ENCODE measurements around the gene AFF1. TPM values are rescaled to one million over a fixed set of nuclear protein-coding genes. Genes with fewer than 3 reads are reported as not detected.

AFF1 gene
- total and polyA plus RNA-seq, 2 of the 4 experiments (the other 2 are of a cell fraction), result 7.0 to 9.6 TPM

DNA sequence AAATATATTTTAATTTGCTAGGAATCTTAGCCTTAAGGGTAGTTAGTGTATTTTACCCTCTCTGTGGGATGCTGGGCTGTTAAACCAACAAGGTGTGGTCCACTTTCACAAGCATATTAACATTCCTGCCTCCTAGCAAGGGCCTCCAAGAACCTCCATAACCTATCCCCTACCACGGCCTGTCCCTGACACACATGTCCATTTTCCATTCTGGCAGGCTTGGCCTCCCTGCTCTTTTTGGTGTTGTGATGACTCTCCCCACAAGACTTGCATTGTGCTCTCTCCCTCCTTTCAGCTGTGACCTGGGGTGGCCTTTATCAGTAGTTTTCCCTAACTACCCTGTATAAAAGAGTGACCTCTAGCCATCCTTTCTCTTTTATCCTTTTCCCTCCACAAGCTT is 165.4 kb downstream of the AFF1 start:
- Histone ChIP-seq H4K20me1 (ENCODE audit: insufficient read depth, low read length) (peaks cover 8% of the 10 kb centered on the region; the same call in 1 of the 2 replicates), H2BK120ac (ENCODE audit: low read depth, low read length) (no peak overlapping the region), H3K79me1 (ENCODE audit: low read depth in 1 of 2, low read length in 2 of 2) (peaks cover 4 to 6% of the 10 kb centered on the region in 2 experiments), H4K5ac (ENCODE audit: low read depth, low read length) (no peak overlapping the region), H3K14ac (replicated peaks; ENCODE audit: low read depth, low read length) (no peak overlapping the region), H3K9me1 (ENCODE audit: insufficient read depth, low read length) (no peaks in the 10 kb centered on the region), H2BK20ac (ENCODE audit: low read depth, low read length) (no peak overlapping the region), H3K36me3 (ENCODE audit: control insufficient read depth, insufficient read depth, low read length) (no peaks in the 10 kb centered on the region; the same call in 1 of the 2 replicates), H3K27ac (ENCODE audit: insufficient read depth, low read length) (no peak overlapping the region), H3K27me3 (ENCODE audit: control insufficient read depth, insufficient read depth, low read length) (no peaks in the 10 kb centered on the region), H3K56ac (ENCODE audit: extremely low read depth, insufficient read depth, low read length) (no peak overlapping the region), H3K4me2 (ENCODE audit: low read depth, low read length) (no peak overlapping the region), H2AFZ (replicated peaks; ENCODE audit: low read length, poor library complexity) (no peak overlapping the region), H4K8ac (ENCODE audit: low read depth in 2 of 2, low read length in 2 of 2) (no peak overlapping the region), H2AK5ac (ENCODE audit: low read depth, low read length) (no peak overlapping the region), H3K18ac (ENCODE audit: low read depth, low read length) (no peak overlapping the region), H3K4me3 (ENCODE audit: insufficient read depth, low read depth, low read length) (no peak overlapping the region), H3K23ac (ENCODE audit: low read depth, low read length) (no peak overlapping the region), H2BK15ac (ENCODE audit: low read depth, low read length) (no peak overlapping the region), H2BK5ac (ENCODE audit: low read depth, low read length, poor library complexity, severe bottlenecking) (no peak overlapping the region), H3K9me3 (ENCODE audit: control insufficient read depth, insufficient read depth, low read length) (no peaks in the 10 kb centered on the region), H2AK9ac (replicated peaks; ENCODE audit: low read depth, low read length, poor library complexity) (no peak overlapping the region), H4K91ac (ENCODE audit: insufficient read depth, low read depth, low read length) (no peak overlapping the region), H3K4ac (ENCODE audit: low read depth, low read length) (no peak overlapping the region), H3K4me1 (ENCODE audit: control insufficient read depth, insufficient read depth, low read length) (peaks cover 6% of the 10 kb centered on the region), H3K9ac (ENCODE audit: low read depth, low read length) (no peak overlapping the region)
- ChIA-PET CTCF (no interaction called here), POLR2A (ENCODE audit: unreplicated experiment) (no interaction called here)
- intact Hi-C loops (cut with micrococcal nuclease) (no loop called here), dilution Hi-C loops (cut with HindIII; ENCODE audit: low sequenced_read_pairs, unreplicated experiment) (no loop called here), in situ Hi-C loops (cut with MboI; ENCODE audit: low sequenced_read_pairs) (loop anchor here (25.0 kb wide), 1 partner anchor 613 kb away; no protein-coding TSS in a partner anchor)
- no peak for DNase-seq
- BruUV-seq (replicated peaks), result no TSS peak
- WGBS, 2 experiments (ENCODE audit: extremely low coverage in 2 of 2, insufficient read length in 1 of 2), result 100% methylated on average over 1 of the region's 1 CpG; no CpG with 5 or more reads in 1 of the 2 experiments
- ATAC-seq (ENCODE audit: low read depth), result no peak
- TF ChIP-seq, protein P1, sequence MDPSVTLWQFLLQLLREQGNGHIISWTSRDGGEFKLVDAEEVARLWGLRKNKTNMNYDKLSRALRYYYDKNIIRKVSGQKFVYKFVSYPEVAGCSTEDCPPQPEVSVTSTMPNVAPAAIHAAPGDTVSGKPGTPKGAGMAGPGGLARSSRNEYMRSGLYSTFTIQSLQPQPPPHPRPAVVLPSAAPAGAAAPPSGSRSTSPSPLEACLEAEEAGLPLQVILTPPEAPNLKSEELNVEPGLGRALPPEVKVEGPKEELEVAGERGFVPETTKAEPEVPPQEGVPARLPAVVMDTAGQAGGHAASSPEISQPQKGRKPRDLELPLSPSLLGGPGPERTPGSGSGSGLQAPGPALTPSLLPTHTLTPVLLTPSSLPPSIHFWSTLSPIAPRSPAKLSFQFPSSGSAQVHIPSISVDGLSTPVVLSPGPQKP (IDR thresholded peaks at IDR 0.05; ENCODE audit: borderline replicate concordance, low read depth, low read length), result no peak
- TF ChIP-seq NFE2L2 (IDR thresholded peaks at IDR 0.05; ENCODE audit: low read depth, low read length) (no peak), SMC3 (IDR thresholded peaks at IDR 0.05; ENCODE audit: low read depth, low read length) (no peak), MAFK (IDR thresholded peaks at IDR 0.05; ENCODE audit: low read depth, low read length) (no peak), MXI1 (IDR thresholded peaks at IDR 0.05; ENCODE audit: borderline replicate concordance, low read depth, low read length) (no peak), CEBPB (IDR thresholded peaks at IDR 0.05; ENCODE audit: low read depth, low read length) (no peak), FOS (IDR thresholded peaks at IDR 0.05; ENCODE audit: low read depth, low read length) (no peak), CHD1 (IDR thresholded peaks at IDR 0.05; ENCODE audit: low read depth, low read length) (no peak), BHLHE40 (IDR thresholded peaks at IDR 0.05; ENCODE audit: low read depth, low read length) (no peak), RCOR1 (IDR thresholded peaks at IDR 0.05; ENCODE audit: insufficient replicate concordance, low read length) (no peak), RFX5 (IDR thresholded peaks at IDR 0.05; ENCODE audit: low read depth, low read length) (no peak), RAD21 (IDR thresholded peaks at IDR 0.05; ENCODE audit: low read length) (no peak), MAZ (IDR thresholded peaks at IDR 0.05; ENCODE audit: borderline replicate concordance, low read depth, low read length) (no peak), POLR2A (IDR thresholded peaks at IDR 0.05; ENCODE audit: low read depth, low read length) (no peak)
- TF ChIP-seq, protein P2, sequence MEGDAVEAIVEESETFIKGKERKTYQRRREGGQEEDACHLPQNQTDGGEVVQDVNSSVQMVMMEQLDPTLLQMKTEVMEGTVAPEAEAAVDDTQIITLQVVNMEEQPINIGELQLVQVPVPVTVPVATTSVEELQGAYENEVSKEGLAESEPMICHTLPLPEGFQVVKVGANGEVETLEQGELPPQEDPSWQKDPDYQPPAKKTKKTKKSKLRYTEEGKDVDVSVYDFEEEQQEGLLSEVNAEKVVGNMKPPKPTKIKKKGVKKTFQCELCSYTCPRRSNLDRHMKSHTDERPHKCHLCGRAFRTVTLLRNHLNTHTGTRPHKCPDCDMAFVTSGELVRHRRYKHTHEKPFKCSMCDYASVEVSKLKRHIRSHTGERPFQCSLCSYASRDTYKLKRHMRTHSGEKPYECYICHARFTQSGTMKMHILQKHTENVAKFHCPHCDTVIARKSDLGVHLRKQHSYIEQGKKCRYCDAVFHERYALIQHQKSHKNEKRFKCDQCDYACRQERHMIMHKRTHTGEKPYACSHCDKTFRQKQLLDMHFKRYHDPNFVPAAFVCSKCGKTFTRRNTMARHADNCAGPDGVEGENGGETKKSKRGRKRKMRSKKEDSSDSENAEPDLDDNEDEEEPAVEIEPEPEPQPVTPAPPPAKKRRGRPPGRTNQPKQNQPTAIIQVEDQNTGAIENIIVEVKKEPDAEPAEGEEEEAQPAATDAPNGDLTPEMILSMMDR (conservative IDR thresholded peaks at IDR 0.05; ENCODE audit: low read depth, low read length), result no peak
- TF ChIP-seq, protein P3, sequence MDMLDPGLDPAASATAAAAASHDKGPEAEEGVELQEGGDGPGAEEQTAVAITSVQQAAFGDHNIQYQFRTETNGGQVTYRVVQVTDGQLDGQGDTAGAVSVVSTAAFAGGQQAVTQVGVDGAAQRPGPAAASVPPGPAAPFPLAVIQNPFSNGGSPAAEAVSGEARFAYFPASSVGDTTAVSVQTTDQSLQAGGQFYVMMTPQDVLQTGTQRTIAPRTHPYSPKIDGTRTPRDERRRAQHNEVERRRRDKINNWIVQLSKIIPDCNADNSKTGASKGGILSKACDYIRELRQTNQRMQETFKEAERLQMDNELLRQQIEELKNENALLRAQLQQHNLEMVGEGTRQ (IDR thresholded peaks at IDR 0.05; ENCODE audit: low read depth, low read length), result no peak

Measured in IMR-90 (cell line).